HG02970 (cell line): Measurements from ENCODE around the gene ID3.
"Not testable (repeated sequence)": the region's sequence is repeated elsewhere in the genome, so short reads cannot be mapped to it uniquely, and the experiment has no call there.

Source experiments
- ATAC-seq: cut with Tn5 transposase; IDR thresholded peaks from one replicate; pipeline ENCODE4 v1.9.1; 2021; ENCODE audit warnings: mild to moderate bottlenecking, moderate library complexity, moderate number of reproducible peaks; ENCODE audit not compliant: unreplicated experiment, low FRiP score

Gene ID3

DNA sequence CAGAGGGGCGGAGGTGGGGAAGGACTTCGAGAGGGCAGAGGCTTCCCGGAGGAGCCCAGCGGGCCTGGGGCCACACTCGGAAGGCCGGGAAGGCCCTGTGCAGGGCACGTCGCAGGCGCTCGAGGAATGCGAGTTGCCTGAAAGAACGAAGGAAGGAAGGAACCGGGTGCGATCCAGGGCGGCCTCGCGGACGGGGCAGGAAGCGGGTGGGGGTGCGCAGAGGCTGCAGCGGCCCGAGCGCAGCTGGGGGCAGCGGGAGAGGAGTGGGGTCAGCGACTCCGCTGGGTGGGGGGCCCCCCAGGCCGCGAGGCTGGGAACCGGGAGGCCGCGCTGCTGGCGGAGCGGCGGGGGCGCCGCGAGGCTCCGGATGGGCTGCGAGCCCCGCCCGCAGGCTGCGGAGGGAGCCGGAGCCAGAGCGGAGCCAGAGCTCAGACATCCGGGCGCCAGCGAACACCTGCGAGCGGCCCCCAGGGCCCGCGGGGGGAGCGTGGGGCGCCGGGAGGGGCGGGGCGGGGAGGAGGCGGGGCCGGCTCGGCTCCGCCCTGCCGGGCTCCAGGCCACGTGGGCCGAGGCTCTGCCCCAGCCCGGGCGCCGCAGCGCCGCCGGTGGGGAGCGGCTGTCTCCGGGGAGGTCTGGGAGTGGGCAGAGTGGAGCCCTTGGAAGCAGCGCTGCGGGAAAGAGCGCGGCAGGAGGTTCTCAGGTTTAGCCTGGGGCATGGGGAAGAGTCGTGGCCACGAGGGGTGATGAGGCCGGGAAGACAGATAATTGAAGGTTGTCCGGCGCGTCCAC lies 4.6 kb downstream of the ID3 start:
- peak; percentile 45 for ATAC-seq

DNA sequence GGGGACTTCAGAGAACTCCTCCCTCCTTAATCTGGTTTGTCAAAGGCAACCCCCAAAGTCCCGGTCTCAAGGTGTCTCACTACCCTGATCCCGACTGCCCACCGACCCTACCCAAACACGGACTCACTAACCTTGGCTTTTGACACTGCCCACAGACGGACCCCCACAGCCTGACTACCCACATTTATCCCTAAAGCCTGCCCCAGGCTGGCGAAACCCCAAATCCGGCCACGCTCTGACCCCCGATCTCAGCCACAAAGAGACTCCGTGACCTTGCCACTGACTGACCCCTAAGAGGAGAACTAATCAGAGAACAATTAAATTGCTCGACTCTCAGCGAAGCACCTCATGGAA lies 5.2 kb downstream of the ID3 start:
- ATAC-seq = no peak

DNA sequence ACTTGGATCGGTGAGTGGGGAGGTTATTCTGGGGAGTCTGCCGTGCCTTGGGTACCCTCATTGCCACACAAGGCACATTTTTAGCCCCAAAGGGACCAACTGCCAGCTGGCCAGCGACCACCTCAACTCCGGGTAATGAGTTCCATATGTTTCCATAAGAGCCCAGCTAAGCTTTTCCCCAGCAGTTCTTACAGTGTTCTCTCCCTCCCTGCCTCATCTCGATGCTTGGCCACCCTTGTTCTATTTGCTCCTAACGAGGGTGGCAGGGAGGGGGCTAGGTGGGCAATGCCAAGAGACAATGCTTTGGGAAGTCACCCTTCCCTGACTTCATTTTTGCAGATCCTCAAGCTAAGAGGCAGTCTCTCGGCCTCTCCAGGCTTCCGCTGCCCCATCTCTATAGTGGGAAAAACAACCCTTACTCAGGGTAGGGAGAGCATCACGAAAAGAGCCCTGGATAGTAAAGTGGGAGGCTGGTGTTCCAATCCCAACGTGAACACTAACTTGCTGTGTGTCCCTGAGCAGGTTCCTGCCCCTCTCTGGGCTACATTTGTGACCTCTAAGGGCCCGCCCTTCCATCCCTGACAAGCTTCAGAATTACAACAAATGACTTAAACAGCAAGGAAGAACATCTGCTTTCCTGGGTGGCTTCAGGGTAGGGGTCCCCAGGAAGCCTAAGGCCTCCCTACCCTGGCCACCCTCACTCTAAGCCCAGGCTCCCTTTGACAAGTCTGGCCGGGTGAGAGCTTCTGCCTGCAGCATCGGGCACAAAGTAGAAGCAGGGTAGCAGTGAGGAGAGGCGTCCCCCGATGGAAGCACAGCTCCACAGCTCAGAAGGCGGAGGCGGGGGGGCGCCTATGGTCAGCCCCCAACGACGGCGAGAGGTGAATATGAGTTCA lies 5.8 kb downstream of the ID3 start:
- no peak for ATAC-seq

DNA sequence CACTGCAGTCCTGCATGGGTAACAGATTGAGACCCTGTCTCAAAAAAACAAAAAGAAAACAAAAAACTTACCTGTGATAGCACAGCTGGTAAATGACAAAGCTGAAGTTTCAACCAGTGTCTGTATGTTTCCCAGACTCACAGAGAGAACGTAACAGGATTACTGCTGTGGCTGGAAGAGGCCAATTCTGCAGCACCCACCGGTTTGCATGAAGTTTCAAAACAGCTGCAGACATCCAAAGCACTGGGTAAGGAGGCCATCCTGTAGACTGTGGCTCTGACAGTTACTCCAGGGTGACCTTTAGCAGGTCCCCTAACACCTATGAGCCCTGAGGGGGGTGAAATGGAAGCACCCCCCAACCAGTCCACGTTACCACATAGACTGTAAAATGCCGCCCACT lies 7.5 kb downstream of the ID3 start:
- ATAC-seq = no peak

DNA sequence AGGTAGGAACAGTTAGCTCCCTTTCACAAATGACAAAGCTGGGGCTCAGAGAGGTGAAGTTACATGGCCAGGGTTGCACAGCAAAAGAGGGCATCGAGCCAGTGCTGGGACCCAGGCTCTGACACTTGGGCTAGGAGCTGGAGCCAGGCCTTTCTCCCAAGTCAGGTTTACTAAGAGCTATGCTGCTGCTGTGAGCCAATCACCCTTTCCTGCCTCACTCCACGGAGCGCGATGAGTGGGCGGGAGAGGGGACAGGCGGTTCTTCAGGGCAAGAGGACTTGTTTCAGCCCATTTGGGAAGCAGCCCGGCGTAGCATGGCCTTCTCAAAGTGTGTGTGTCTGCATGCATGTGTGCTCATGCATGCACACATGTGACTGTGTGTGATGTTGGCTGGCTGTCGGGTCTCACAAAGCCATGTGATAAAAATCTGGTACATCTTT lies 10.6 kb downstream of the ID3 start:
- no peak for ATAC-seq

DNA sequence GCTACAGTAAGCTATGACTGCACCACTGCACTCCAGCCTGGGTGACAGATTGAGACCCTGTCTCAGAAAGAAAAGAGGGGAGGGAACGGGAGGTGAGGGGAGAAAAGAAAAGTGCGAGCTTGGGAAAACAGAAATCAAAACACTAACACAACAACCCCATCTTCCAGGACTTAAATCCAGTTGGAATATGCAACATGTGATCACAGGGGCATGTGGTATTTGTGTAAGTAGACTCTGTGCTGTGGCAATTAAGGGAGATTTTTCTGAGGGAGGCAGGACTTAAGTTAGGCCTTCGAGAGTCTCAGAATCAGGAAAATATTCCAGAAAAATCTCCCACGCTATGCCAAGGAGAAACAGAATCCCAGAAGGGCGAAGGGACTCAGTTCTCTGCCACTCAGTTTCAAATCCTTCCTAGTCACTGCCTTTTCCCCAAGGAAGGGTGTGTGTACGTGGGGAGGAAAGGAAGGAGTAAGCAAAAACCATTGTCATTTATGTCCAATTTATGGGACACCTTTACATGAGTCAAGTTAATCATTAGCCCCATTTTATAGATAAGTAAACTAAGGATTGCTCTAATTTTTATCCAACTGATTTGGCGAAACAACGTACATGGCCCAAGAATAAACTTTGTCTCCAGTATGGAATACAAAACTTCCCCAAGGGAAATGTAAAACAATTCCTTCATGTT lies 12.3 kb downstream of the ID3 start:
- ATAC-seq = no peak

DNA sequence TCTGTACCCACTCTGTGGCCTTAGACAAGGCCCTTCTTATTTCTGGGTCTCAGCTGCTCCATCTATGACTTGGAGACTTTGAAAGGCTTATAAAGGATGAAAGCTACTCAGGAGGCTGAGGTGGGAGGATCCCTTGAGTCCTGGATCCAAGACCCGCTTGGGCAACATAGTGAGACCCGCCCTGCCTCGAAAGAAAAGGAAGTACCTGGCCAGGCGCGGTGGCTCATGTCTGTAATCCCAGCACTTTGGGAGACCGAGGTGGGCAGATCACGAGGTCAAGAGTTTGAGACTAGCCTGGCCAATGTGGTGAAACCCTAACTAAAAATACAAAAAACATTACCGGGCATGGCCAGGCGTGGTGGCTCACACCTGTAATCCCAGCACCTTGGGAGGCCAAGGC lies 13.4 kb downstream of the ID3 start:
- ATAC-seq = no peak

DNA sequence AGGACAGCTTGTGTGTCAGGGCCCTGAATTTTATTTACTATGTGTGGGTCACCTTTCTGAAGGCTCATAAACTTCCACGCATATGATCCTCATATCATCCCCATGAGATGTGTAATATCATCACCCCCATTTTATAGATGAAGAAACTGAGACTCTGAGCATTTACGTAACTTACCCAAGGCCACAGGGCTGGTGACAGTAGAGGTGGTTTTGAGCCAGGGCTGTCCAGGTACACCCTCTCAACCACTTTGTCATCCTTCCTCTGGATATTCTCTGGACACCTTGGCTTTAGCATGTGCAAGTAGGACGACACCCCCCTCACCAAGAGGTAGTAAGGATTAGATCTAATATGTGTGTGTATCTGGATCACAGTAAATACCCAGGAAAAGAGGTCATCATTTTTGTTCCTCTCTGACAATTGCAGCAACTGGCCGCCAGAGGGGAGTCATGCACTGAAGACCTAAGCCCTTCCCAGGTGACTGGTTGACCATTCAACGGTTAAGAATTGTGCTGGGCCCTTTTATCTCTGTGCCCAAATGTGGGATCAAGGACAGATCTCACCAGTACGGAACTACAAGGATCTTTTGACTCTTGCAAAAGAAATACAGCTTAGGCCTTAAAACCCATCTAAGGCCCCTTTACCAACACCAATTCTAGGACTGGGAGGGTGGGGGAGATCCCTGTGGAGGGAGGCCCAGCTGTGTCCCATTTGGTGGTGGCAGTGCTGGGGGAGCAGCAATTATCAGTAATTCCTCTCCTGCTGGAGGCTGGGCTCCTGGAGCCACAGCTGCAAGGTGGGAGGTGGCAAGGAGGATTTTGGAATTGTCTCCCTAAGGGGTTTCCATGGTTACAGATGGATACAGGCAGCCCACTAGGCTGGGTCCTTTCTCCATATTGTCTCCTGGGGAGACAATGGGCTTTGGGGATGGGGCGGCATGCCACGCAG lies 14.6 kb downstream of the ID3 start:
- no peak for ATAC-seq

DNA sequence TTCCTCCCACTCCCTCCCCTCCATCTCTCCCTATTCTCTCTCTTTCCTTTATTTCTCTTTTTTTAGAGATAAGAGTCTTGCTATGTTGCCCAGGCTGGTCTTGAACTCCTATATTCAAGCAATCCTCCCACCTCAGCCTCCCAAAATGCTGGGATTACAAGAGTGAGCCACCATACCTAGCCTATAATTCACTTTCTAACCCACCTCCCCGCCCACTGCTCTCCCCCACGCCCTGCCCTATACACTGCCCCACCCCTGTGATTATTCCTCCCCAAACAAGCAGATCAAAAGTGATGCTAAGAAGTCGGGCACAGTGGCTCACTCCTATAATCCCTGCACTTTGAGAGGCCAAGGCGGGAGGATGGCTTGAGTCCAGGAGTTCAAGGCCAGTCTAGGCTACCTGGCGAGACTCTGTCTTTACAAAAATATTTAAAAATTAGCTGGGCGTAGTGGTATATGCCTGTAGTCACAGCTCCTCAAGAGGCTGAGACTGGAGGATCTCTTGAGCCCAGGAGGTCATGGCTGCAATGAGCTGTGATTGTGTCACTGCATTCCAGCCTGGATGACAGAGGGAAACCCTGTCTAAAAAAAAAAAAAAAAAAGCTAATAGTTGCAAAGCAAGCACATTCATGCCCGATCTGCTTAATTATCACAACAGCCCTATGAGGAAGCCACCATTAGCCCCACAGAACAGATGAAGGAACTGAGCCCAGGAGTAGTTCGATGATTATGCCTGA lies 15.4 kb downstream of the ID3 start:
- ATAC-seq = no peak

DNA sequence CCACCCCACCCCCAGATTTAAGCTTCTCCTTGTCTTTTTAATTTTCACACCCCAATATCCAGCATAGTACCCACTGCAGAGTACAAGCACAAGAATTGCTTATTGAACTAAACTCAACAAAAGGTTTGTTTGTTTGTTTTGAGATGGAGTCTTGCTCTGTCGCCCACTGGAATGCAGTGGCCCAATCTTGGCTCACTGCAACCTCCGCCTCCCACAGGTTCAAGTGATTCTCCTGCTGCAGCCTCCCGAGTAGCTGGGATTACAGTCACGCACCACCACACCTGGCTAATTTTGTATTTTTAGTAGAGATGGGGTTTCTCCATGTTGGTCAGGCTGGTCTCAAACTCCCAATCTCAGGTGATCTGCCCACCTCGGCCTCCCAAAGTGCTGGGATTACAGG lies 16.4 kb downstream of the ID3 start:
- ATAC-seq = not testable (repeated sequence)

DNA sequence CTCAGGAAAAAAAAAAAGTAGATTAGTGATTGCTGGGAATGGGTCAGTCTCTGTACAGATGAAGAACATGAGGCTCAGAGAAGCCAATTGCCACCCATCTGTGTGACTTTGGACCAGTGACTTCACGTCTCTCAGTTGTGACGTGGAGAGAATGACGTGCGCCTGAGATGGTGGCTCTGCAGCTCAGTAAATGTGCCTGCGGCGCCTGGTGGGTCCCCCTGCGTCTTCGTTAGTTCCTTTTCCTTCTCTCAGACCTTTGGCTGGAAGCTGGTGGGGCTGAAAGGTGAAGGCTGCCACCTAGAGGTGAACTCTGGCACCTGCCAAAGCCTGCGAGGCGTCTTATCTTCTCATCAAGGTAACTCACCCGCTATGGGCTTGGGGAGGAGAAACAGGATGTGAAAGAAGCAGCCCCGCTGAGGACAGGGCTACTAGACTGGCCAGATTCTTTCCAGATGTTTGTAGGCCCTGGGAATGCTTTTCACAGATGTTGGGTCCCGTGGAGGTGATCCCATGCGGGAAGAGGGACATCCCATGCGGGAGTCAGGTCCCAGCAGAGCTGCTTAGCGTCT lies 19.5 kb downstream of the ID3 start:
- peak; percentile 72 for ATAC-seq

DNA sequence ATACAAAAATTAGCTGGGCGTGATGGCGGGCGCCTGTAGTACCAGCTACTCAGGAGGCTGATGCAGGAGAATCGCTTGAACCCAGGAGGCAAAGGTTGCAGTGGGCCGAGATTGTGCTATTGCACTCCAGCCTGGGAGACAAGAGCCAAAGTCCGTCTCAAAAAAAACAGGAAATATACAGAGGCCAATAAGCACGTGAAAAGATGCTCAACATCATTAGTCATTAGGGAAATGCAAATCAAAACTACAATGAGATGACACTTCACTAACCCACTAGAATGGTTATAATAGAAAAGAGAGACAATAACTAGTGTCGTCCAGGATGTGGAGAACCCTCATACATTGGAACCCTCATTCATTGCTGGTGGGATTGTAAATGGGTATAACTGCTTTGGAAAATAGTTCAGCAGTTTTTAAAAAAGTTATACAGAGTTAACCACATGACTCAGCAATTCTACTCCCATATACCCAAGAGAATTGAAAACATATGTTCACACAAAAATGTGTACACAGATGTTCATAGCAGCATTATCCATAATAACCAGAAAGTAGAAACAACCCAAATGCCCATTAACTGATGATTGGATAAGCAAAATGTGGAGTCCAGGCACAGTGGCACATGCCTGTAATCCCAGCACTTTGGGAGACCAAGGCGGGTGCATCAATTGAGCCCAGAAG lies 21.9 kb downstream of the ID3 start:
- no peak for ATAC-seq

DNA sequence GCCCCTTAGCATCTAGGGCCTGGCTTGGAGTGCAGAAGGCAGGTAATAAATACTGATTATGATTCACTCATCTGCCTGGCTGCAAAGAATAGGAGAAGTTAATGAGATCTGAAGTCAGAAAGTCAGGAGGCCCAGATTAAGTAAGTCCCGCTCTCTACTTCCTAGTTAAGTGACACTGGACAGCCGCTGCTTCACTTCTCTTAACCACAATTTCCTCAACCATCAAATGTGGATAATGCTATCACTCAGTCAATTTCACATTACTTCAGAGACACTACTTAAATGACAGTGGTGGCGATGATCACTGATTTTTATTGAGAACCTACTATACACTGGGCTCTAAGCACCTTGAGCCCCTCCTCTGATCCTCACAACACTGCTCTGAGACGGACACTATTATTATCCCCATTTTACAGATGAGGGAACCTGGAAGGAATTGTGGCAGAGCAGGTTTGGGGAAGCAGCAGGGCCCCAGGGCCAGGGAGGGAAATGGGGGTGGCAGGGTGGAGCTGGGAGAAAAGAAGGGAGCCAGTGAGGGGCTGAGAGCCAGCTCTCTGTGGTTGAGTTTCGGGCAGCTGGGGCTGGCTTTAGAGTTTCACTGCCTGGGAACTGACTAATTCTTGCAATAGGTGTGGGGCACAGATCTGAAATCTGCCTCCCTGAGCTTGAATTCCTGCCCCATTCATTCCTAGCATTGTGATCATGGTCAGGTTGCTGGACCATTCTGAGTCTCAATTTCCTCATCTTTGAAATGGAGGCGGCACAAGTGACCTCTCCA lies 25.9 kb downstream of the ID3 start:
- no peak for ATAC-seq

DNA sequence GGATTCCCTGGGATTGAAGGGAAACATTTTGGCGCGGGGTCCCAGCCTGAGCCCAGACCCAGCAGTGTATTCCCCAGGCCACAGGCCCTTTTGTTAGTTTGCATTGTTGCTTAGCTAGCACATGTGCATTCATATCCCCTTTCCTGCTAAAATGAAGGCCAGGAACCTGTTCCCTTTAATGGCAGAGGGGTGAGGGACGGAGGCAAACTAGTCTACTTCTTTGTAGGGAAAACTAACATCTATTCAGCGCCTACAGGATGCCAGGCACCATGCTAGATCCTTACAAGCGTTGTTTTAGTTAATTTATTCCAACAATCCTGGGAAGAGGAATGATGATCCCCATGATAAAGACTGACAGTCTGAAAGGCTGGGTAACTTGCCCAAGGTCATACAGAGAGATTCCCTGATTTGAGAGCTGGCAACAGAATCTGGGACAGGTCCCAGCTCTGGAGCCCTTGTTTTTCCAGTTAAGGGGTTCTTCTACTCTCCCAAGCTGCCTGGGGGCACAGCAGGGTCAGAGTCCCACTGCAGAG lies 27.7 kb downstream of the ID3 start:
- no peak for ATAC-seq

DNA sequence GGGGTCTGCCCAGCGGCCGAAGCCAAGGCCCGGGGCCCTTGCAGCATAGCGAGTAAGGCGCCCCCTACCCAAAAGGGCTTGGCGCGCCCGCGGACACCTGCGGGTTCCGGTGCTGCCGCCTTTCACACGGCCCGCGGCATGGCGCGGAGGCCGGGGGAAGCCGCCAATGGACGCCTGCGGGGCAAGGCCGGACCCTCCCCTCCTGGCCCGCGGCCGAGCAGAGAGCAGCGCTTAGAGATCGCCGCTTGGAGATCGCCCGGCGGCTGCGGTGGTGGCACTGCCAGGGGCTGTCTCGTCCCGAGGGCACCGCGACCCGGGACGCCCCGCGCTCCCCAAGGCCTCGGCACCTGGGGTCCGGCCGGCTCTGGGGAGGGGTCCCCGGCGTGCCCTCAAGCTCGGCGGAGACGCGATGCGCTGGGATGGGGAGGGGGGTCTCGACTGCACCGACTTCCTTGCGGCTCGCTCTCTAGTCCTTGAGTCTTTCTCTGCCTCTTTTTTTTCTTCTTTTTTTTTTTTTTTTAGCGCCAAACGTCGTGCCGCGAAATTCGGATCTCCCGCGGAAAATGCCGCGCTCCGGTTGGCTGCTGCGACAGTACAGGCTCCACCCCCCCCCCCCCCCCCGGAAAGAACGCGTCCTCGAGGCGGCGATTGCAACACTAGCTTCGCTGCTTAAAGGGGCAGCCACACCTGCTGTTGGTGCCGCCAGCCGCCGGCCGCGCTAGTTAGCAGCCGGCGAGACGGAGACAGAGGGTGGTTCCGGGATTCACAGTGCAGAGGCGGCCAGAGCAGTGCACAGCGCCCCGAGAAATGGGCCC lies 28.3 kb downstream of the ID3 start, which contains the start of gene E2F2:
TSS of gene E2F2 (minus strand) at position 487 of the 815 bp plus-strand sequence. CDS start at position 47, 440 bp downstream.
- ATAC-seq = peak; percentile 44

DNA sequence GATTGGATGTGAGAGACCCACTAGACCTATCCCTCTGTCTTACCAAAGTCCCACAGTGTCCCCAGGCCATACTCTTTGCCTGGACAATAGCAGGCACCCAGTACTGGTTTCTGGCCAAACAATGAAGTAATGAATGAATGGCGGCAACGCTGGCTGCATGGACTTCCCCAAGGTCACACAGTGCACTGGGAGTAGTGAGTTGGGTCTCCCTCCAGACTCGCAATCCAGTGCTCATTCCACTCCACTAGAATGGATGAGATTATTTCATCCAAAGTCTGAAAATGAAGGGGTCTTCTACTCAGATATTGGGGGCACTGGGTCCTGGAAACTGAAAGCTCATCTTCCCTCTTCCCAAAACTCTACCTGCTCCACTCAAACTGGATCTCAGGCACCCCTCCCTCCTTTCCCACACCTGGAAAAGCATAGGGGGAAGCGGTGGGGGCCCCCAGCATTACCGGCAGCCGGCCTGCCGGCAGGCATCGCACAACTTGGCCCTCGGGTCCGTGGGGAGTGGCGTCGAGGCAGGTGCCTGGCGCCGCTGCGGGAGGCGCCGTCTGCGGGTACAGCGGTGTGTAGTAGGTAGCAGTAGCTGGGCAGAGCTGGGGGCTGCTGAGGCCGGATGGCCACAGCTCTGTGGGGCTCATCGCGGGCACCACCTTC lies 29.1 kb downstream of the ID3 start:
- no peak for ATAC-seq
